ENCODE measurements around the gene SLC25A27.

DNA sequence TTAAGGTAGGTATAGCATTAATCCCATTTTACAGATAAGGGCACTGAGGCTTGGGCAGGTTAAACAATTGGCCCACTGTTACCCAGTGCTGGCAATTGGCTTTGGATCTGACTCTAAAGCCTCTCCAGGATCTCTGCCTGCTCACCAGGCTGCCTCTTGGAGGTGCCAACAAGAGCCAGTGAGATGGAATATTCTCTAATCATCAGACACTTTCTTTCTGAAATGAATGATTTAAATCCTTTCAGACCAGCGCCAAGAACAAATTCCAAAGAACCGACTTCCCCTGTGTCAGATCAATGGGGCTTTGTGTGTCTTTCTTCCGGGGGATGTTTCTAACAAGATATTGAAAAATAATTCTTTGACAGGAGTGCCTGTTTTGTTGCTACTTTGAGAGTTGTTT lies 23.8 kb upstream of the SLC25A27 start:
- no peak for TF ChIP-seq POLR2A (IDR thresholded peaks at IDR 0.05)
- no peak for TF ChIP-seq CTCF (IDR thresholded peaks at IDR 0.05)

Measured in heart left ventricle (tissue), 13 donors.